ENCODE data around the gene UBE2F.

GRCh38 chr2:237972936-237973335, 6.1 kb downstream of the UBE2F start:
- TF ChIP-seq, protein P1, sequence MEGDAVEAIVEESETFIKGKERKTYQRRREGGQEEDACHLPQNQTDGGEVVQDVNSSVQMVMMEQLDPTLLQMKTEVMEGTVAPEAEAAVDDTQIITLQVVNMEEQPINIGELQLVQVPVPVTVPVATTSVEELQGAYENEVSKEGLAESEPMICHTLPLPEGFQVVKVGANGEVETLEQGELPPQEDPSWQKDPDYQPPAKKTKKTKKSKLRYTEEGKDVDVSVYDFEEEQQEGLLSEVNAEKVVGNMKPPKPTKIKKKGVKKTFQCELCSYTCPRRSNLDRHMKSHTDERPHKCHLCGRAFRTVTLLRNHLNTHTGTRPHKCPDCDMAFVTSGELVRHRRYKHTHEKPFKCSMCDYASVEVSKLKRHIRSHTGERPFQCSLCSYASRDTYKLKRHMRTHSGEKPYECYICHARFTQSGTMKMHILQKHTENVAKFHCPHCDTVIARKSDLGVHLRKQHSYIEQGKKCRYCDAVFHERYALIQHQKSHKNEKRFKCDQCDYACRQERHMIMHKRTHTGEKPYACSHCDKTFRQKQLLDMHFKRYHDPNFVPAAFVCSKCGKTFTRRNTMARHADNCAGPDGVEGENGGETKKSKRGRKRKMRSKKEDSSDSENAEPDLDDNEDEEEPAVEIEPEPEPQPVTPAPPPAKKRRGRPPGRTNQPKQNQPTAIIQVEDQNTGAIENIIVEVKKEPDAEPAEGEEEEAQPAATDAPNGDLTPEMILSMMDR (IDR thresholded peaks at IDR 0.05; ENCODE audit: poor library complexity), result no peak
- TF ChIP-seq EZH2 (IDR thresholded peaks at IDR 0.05; ENCODE audit: borderline replicate concordance), result no peak
- TF ChIP-seq EZH2phosphoT487 (IDR thresholded peaks at IDR 0.05; ENCODE audit: low read depth, severe bottlenecking, unreplicated experiment), result no peak
